ENCODE measurements around the gene ANKS1B. TPM values are rescaled to one million over a fixed set of nuclear protein-coding genes. Genes with fewer than 3 reads are reported as not detected.

Gene ANKS1B
- total RNA-seq, 3 donors from 2014 or later (not counting 1 experiment from before 2014, with no cell fraction given), result not detected

DNA sequence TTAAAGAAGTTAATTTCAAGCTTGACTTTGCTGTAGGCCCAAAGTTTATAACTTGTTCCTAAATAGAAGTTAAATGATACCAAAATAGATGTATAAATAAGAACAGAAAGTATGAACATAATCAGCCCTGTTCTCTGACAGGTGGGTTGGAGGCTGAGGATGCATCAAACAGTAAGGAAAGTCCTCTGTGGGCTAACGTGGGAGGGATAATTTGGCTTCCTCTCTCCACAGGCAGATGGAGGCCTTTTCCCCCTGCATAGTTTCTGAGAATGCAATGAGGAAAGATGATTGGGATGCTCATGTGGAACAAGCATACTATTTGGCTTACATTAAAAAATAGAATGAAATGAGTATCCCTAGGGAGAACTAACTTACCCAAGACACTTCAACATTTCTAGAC is 280.7 kb downstream of the ANKS1B start:
- H3K9me3 ChIP-seq (ENCODE audit: control insufficient read depth, insufficient read depth, low read length), result no peaks in the 10 kb centered on the region
- Mint-ChIP-seq H3K36me3 (no peaks in the 10 kb centered on the region), H3K27ac (no peak overlapping the region)

DNA sequence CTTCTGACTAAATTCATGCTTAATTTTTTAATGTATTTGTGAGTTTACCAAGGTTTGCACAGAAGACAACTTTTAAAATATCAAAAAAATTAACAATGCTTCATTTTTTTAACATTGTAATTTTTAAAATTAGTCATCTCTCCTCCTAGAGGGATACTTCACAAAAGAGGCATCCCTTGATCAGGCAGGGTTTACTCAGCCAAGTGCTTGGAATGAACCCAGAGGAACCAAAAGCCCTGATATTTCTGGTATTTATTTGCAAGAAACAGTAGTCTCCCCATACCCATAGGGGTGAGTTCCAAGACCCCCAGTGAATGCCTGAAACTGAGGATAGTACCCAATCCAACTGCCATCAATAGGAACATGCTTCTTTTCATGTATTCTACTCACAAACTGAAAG is 284.7 kb downstream of the ANKS1B start:
- ATAC-seq, result no peak
- intact Hi-C loops (cut with micrococcal nuclease), result no loop called here
- Mint-ChIP-seq H3K9me3 (peaks cover 9 to 12% of the 10 kb centered on the region in 2 donors), H3K27me3 (ENCODE audit: low read depth in 2 of 2) (no peaks in the 10 kb centered on the region), H3K27ac (no peak overlapping the region), H3K36me3 (no peaks in the 10 kb centered on the region), H3K4me3 (no peak overlapping the region), H3K4me1 (no peaks in the 10 kb centered on the region)
- Histone ChIP-seq H3K4me1 (ENCODE audit: control insufficient read depth, insufficient read depth, low read length) (no peaks in the 10 kb centered on the region), H3K27me3 (ENCODE audit: control insufficient read depth, insufficient read depth, low read length) (no peaks in the 10 kb centered on the region), H3K9me3 (ENCODE audit: control insufficient read depth, insufficient read depth, low read length) (no peaks in the 10 kb centered on the region), H3K4me3 (ENCODE audit: low read length) (no peak overlapping the region), H3K36me3 (ENCODE audit: control insufficient read depth, insufficient read depth, low read length) (no peaks in the 10 kb centered on the region), H3K27ac (ENCODE audit: low read length) (no peak overlapping the region)
- DNase-seq, result no peak
- TF ChIP-seq, protein P1, sequence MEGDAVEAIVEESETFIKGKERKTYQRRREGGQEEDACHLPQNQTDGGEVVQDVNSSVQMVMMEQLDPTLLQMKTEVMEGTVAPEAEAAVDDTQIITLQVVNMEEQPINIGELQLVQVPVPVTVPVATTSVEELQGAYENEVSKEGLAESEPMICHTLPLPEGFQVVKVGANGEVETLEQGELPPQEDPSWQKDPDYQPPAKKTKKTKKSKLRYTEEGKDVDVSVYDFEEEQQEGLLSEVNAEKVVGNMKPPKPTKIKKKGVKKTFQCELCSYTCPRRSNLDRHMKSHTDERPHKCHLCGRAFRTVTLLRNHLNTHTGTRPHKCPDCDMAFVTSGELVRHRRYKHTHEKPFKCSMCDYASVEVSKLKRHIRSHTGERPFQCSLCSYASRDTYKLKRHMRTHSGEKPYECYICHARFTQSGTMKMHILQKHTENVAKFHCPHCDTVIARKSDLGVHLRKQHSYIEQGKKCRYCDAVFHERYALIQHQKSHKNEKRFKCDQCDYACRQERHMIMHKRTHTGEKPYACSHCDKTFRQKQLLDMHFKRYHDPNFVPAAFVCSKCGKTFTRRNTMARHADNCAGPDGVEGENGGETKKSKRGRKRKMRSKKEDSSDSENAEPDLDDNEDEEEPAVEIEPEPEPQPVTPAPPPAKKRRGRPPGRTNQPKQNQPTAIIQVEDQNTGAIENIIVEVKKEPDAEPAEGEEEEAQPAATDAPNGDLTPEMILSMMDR (IDR thresholded peaks at IDR 0.05), result no peak

More for the DNA sequence above, 280.7 kb downstream of the ANKS1B start:
- intact Hi-C loops (cut with micrococcal nuclease), result no loop called here
- Histone ChIP-seq H3K4me3 (ENCODE audit: low read length) (no peak overlapping the region), H3K27me3 (ENCODE audit: control insufficient read depth, insufficient read depth, low read length) (no peaks in the 10 kb centered on the region), H3K4me1 (ENCODE audit: control insufficient read depth, insufficient read depth, low read length) (no peaks in the 10 kb centered on the region), H3K36me3 (ENCODE audit: control insufficient read depth, insufficient read depth, low read length) (no peaks in the 10 kb centered on the region), H3K27ac (ENCODE audit: low read length) (no peak overlapping the region)
- DNase-seq, result no peak
- no peak for ATAC-seq
- Mint-ChIP-seq H3K9me3 (peaks cover 13 to 18% of the 10 kb centered on the region in 2 donors), H3K4me3 (no peak overlapping the region), H3K4me1 (no peaks in the 10 kb centered on the region), H3K27me3 (ENCODE audit: low read depth in 2 of 2) (no peaks in the 10 kb centered on the region)
- TF ChIP-seq, protein P1 (IDR thresholded peaks at IDR 0.05), result no peak
- WGBS (ENCODE audit: insufficient coverage), result 67% methylated on average over 1 of the region's 1 CpG

DNA sequence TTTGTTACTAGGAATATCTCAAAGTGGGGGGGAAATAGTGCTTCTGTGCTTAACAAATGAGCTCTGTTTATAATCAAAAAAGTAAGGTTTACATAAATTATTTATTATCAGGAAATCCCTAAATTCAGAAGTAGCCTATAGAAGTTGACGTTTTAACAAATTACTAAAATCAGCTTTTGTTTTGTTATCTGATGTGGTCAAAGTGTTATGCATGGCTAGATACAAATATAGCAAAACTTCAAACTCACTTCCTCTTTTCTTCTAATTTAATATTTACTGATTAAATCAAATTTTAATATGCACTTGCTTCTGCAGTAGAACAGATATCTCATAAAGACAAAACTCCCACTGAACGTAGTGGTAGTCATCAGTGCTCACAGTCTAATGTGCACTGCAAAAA is 289.7 kb downstream of the ANKS1B start:
- DNase-seq (no peak), ATAC-seq (no peak)
- no peak overlapping the region for H3K27ac ChIP-seq (ENCODE audit: low read length)
- intact Hi-C loops (cut with micrococcal nuclease), result no loop called here
- no peaks in the 10 kb centered on the region for H3K4me1 ChIP-seq (ENCODE audit: control insufficient read depth, insufficient read depth, low read length)
- H3K4me3 ChIP-seq (ENCODE audit: low read length), result no peak overlapping the region
- no peaks in the 10 kb centered on the region for H3K27me3 Mint-ChIP-seq (ENCODE audit: low read depth in 2 of 2)
- H3K9me3 ChIP-seq (ENCODE audit: control insufficient read depth, insufficient read depth, low read length), result no peaks in the 10 kb centered on the region
- TF ChIP-seq, protein P1 (IDR thresholded peaks at IDR 0.05), result no peak
- H3K27me3 ChIP-seq (ENCODE audit: control insufficient read depth, insufficient read depth, low read length), result no peaks in the 10 kb centered on the region
- no peaks in the 10 kb centered on the region for H3K4me1 Mint-ChIP-seq
- no peak overlapping the region for H3K4me3 Mint-ChIP-seq
- H3K27ac Mint-ChIP-seq, result no peak overlapping the region
- H3K9me3 Mint-ChIP-seq, result peaks cover 10 to 18% of the 10 kb centered on the region in 2 donors
- H3K36me3 Mint-ChIP-seq, result no peaks in the 10 kb centered on the region
- WGBS (ENCODE audit: insufficient coverage), result 35% methylated on average over 1 of the region's 2 CpGs
- no peaks in the 10 kb centered on the region for H3K36me3 ChIP-seq (ENCODE audit: control insufficient read depth, insufficient read depth, low read length)

DNA sequence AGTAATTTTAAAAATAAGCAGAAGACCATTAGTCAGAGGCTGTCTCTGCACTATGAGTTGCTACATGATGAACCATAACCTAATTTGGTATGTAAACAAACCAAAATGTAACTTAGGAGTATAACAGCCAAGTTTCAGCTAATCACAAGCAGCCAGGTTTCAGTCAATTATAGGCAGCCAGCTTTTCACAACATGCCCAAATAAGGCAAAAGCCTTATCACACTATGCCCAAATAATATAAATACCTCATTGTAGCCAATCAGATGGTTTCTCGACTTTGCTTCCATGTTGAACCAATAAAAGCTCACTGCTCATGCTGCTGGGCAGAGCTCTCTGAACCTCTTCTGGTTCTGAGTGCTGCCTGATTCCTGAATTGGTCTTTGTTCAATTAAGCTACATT is 298.6 kb downstream of the ANKS1B start:
- Histone ChIP-seq H3K4me3 (ENCODE audit: low read length) (no peak overlapping the region), H3K4me1 (ENCODE audit: control insufficient read depth, insufficient read depth, low read length) (no peaks in the 10 kb centered on the region), H3K9me3 (ENCODE audit: control insufficient read depth, insufficient read depth, low read length) (no peaks in the 10 kb centered on the region), H3K27ac (ENCODE audit: low read length) (no peak overlapping the region), H3K36me3 (ENCODE audit: control insufficient read depth, insufficient read depth, low read length) (no peaks in the 10 kb centered on the region), H3K27me3 (ENCODE audit: control insufficient read depth, insufficient read depth, low read length) (no peaks in the 10 kb centered on the region)
- no peaks in the 10 kb centered on the region for H3K27me3 Mint-ChIP-seq (ENCODE audit: low read depth in 2 of 2)
- DNase-seq, result no peak
- H3K36me3 Mint-ChIP-seq, result no peaks in the 10 kb centered on the region
- 70% methylated on average over 1 of the region's 1 CpG for WGBS (ENCODE audit: insufficient coverage)
- no peak for ATAC-seq
- H3K27ac Mint-ChIP-seq, result no peak overlapping the region
- intact Hi-C loops (cut with micrococcal nuclease), result no loop called here
- H3K4me1 Mint-ChIP-seq, result no peaks in the 10 kb centered on the region
- H3K4me3 Mint-ChIP-seq, result no peak overlapping the region
- peaks cover 22 to 24% of the 10 kb centered on the region in 2 donors for H3K9me3 Mint-ChIP-seq
- TF ChIP-seq, protein P1 (IDR thresholded peaks at IDR 0.05), result no peak

All from natural killer cell (primary cell).